Measurements from ENCODE around the gene ABR.
A peak's percentile ranks its signal among the peaks of the same experiment; 100 is the strongest.

The ABR gene

DNA sequence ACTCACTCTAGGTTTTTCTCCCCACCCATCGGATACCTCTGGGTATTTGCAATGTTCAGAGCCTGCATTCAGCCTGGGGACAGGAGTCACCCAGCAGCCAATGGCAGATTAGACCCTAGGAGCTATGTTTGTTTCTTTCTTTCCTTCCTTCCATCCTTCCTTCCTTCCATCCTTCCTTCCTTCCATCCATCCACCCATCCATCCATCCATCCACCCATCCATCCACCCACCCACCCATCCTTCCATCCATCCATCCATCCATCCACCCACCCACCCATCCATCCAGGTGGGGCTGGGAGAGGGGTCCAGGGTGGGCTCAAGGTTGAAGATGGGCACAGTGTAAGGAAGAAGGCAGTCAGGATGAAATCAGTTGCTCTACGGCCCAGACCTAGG, 142.9 kb downstream of the ABR start:
- FAIRE-seq (no peak), DNase-seq (ENCODE audit: insufficient read length, low spot score) (no peak)
- TF ChIP-seq, protein P1, sequence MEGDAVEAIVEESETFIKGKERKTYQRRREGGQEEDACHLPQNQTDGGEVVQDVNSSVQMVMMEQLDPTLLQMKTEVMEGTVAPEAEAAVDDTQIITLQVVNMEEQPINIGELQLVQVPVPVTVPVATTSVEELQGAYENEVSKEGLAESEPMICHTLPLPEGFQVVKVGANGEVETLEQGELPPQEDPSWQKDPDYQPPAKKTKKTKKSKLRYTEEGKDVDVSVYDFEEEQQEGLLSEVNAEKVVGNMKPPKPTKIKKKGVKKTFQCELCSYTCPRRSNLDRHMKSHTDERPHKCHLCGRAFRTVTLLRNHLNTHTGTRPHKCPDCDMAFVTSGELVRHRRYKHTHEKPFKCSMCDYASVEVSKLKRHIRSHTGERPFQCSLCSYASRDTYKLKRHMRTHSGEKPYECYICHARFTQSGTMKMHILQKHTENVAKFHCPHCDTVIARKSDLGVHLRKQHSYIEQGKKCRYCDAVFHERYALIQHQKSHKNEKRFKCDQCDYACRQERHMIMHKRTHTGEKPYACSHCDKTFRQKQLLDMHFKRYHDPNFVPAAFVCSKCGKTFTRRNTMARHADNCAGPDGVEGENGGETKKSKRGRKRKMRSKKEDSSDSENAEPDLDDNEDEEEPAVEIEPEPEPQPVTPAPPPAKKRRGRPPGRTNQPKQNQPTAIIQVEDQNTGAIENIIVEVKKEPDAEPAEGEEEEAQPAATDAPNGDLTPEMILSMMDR (IDR thresholded peaks at IDR 0.05; ENCODE audit: insufficient read depth, missing control alignments): no peak

DNA sequence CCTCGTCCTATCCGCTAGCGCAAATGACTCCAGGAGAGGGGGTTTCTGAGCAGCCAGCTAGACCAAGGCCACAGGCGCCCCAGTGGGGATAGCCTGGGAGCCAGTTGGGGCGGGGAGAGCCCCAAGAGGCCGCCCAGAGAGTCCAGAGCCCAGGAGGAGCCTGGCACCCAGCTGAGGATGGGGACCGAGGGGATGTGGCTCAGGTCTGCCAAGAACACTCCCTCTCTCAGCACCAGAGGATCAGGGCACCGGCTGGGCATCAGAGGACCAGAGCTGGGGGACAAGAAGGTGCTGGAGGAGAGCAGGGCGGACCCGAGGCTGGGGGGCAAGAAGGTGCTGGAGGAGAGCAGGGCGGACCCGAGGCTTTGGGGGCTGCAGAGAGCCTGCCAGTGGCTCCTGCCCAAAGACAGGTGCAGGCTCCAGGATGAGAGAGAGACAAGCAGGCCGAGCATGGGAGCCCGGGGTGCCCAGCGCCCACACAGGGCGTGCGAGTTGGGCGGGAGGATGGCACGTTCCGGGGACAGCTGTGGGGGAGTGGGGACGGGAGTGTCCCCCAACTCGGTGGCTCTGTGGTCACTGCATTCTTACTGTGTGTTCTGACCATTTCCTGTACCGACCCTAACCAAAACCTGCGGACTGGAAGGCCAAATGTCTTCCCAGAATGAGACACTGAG, 143.5 kb downstream of the ABR start:
- FAIRE-seq (no peak), DNase-seq (ENCODE audit: insufficient read length, low spot score) (no peak)
- TF ChIP-seq, protein P1 (IDR thresholded peaks at IDR 0.05; ENCODE audit: insufficient read depth, missing control alignments): no peak

DNA sequence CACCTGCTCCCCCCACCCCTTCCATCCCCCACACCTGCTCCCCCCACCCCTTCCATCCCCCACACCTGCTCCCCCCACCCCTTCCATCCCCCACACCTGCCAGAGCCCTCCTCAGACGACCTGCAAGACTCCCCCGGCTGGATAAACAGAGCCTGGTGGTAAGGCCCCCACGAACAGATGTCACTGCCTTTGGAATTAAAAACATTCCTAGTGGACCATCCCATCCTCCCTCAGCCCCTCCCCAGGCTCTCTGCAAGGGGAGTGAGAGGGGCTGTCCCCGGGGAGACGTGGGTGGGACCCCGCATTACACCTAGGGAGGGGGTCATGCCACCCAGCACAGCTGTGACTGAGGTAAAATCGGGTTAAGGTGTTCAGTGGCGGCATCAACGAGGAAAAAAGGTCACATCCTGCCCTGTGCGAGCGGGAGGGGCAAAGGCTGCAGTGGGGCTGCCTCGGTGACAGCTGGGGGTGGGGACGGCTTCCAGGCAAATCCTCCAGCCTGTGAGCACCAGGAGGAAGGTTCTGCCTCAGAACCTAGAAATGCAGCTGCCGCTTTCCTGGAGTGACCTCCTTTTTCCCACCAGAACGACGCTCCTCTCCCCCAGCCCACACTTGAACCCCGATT, 144.1 kb downstream of the ABR start:
- no peak for FAIRE-seq
- TF ChIP-seq, protein P1 (IDR thresholded peaks at IDR 0.05; ENCODE audit: insufficient read depth, missing control alignments): no peak
- no peak for DNase-seq (ENCODE audit: insufficient read length, low spot score)

DNA sequence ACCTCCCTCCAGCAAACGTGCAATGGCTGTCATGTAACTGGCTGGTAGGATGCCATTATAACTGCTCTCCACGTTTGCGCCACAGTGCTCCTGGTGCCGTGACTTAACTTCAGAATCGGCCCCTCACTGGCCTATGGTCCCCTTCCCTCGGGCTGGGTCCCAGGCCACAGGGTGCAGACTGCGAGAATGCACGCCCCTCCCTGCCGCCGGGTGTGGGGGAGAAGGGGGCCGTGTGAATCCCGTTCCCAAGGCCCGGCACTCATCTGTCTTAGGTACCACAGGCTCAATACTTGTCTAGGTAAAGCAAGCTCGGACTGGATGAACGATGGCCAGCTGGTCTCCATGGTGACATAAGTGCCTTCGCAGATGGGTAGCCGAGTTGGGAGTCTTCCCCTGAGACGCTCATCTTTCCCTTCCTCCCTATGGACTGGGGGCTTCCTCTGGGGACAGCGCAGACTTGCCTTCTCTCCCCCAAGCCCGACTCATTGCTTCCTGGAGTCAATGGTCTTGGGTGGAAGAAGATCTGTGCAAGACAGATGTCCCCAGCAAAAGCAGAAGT, 145.1 kb downstream of the ABR start:
- DNase-seq (ENCODE audit: insufficient read length, low spot score): no peak
- FAIRE-seq: peak; percentile 74

DNA sequence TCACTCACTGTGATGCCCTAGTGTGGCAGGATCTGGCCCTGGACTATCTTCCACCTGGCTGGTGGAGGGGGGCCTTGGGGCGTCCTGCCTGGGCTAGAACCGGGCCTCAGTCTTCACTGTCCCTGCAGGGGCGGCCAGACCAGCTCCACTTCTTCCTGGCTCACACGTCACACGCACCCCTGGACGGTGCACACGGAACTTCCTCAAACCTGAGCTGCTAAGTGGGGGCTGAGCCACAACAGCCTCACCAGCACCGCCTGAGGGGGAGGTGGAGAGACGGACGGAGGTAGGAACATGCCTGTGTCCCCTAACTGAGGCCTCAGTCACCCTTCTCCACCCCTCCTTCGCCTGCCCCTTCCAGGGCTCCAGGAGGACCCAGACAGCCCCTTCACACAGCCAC, 146.3 kb downstream of the ABR start:
- FAIRE-seq: no peak
- no peak for DNase-seq (ENCODE audit: insufficient read length, low spot score)
- TF ChIP-seq, protein P1 (IDR thresholded peaks at IDR 0.05; ENCODE audit: insufficient read depth, missing control alignments): no peak

More for the DNA sequence above, 145.1 kb downstream of the ABR start:
- TF ChIP-seq, protein P1 (IDR thresholded peaks at IDR 0.05; ENCODE audit: insufficient read depth, missing control alignments): no peak

DNA sequence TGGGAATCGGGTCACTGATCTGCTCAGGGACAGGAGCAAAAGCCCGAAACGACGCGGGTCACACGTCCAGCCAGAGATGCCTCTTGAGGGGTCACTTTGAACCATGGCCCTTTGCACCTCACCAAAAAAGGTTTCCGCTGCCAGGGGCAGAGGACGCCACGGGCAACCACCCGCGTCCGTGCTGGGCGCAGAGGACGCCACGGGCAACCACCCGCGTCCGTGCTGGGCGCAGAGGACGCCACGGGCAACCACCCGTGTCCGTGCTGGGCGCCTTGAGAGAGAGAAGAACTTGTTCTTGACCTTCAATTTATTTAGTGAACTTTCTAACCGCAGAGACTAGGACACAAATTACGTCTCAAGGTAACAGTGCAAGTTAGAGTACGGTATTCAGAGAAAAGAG, 147.4 kb downstream of the ABR start:
- TF ChIP-seq, protein P1 (IDR thresholded peaks at IDR 0.05; ENCODE audit: insufficient read depth, missing control alignments): no peak
- DNase-seq (ENCODE audit: insufficient read length, low spot score) (no peak), FAIRE-seq (no peak)

DNA sequence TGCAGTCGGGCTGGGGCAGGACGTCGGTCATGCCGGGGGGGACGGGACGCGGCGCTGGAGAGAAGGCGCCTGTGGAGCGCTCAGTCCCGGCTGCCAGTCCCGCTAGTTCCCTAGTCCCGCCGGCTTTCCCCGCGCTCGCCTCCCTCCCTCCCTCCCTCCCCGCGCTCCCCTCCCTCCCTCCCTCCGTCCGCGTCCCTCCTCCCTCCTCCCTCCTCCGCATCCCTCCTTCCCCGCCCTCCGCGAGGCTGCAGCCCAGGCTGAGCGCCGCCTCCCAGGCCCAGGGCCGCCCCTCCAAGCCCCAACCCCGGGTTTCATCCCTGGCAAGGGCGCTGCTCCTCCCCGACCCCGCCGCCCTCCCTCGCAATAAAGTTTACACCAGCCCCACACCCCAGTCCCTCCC, 148.1 kb downstream of the ABR start:
- FAIRE-seq: no peak
- DNase-seq (ENCODE audit: insufficient read length, low spot score): no peak
- TF ChIP-seq, protein P1 (IDR thresholded peaks at IDR 0.05; ENCODE audit: insufficient read depth, missing control alignments): no peak
